ENCODE measurements around the gene ESPL1.
A peak's percentile ranks its signal among the peaks of the same experiment; 100 is the strongest.

ESPL1 gene

GRCh38 chr12:53258541-53259539 lies 9.3 kb upstream of the ESPL1 start:
- Histone ChIP-seq H3K4me3 (ENCODE audit: low read depth in 1 of 5, low read length in 5 of 5) (no peak overlapping the region), H3K36me3 (ENCODE audit: control insufficient read depth in 5 of 5, insufficient read depth in 5 of 5, low read length in 5 of 5) (peaks cover 0 to 15% (median 13%) of the 10 kb centered on the region in 5 donors), H3K9me3 (ENCODE audit: control insufficient read depth in 5 of 5, low read length in 5 of 5) (no peaks in the 10 kb centered on the region), H3K4me1 (ENCODE audit: control insufficient read depth in 5 of 5, insufficient read depth in 5 of 5, low read length in 5 of 5) (peaks cover 0 to 3% (median 3%) of the 10 kb centered on the region in 5 donors), H3K9ac (ENCODE audit: low read length in 5 of 5) (no peak overlapping the region), H3K27ac (ENCODE audit: low read depth, low read length) (no peak overlapping the region), H3K27me3 (ENCODE audit: control insufficient read depth in 5 of 5, insufficient read depth in 4 of 5, low read length in 5 of 5) (no peaks in the 10 kb centered on the region)

- Histone ChIP-seq H3K9ac (ENCODE audit: low read length in 5 of 5) (no peak overlapping the region), H3K9me3 (ENCODE audit: control insufficient read depth in 5 of 5, low read length in 5 of 5) (no peaks in the 10 kb centered on the region), H3K4me1 (ENCODE audit: control insufficient read depth in 5 of 5, insufficient read depth in 5 of 5, low read length in 5 of 5) (no peaks in the 10 kb centered on the region), H3K27ac (ENCODE audit: low read depth, low read length) (no peak overlapping the region), H3K27me3 (ENCODE audit: control insufficient read depth in 5 of 5, insufficient read depth in 4 of 5, low read length in 5 of 5) (no peaks in the 10 kb centered on the region), H3K4me3 (ENCODE audit: low read depth in 1 of 5, low read length in 5 of 5) (no peak overlapping the region), H3K36me3 (ENCODE audit: control insufficient read depth in 5 of 5, insufficient read depth in 5 of 5, low read length in 5 of 5) (peaks cover 0 to 7% (median 7%) of the 10 kb centered on the region in 5 donors)
These were observed 8.2 kb upstream of the ESPL1 start for GRCh38 chr12:53259891-53260290.

GRCh38 chr12:53265783-53266182 lies 2.3 kb upstream of the ESPL1 start:
- no peak overlapping the region for H3K27ac ChIP-seq (ENCODE audit: low read depth, low read length)
- no peak overlapping the region for H3K4me3 ChIP-seq (ENCODE audit: low read depth in 1 of 5, low read length in 5 of 5)

GRCh38 chr12:53267306-53267998 lies 647 bp upstream of the ESPL1 start:
- peaks cover 0 to 17% (median 11%) of the 10 kb centered on the region in 5 donors for H3K4me1 ChIP-seq (ENCODE audit: control insufficient read depth in 5 of 5, insufficient read depth in 5 of 5, low read length in 5 of 5)
- H3K36me3 ChIP-seq (ENCODE audit: control insufficient read depth in 5 of 5, insufficient read depth in 5 of 5, low read length in 5 of 5) = no peaks in the 10 kb centered on the region
- H3K27ac ChIP-seq (ENCODE audit: low read depth, low read length) = peak overlapping the region; percentile 46
- H3K4me3 ChIP-seq (ENCODE audit: low read depth in 1 of 5, low read length in 5 of 5) = peak overlapping the region; percentile 78 to 87 (median 81)
- no peaks in the 10 kb centered on the region for H3K9me3 ChIP-seq (ENCODE audit: control insufficient read depth in 5 of 5, low read length in 5 of 5)
- H3K27me3 ChIP-seq (ENCODE audit: control insufficient read depth in 5 of 5, insufficient read depth in 4 of 5, low read length in 5 of 5) = peaks cover 0 to 2% (median 0%) of the 10 kb centered on the region in 5 donors
- peak overlapping the region in 4 of 5 donors; percentile 58 to 84 (median 80) for H3K9ac ChIP-seq (ENCODE audit: low read length in 5 of 5)

More at GRCh38 chr12:53265783-53266182, 2.3 kb upstream of the ESPL1 start:
- Histone ChIP-seq H3K4me1 (ENCODE audit: control insufficient read depth in 5 of 5, insufficient read depth in 5 of 5, low read length in 5 of 5) (peaks cover 0 to 17% (median 11%) of the 10 kb centered on the region in 5 donors), H3K36me3 (ENCODE audit: control insufficient read depth in 5 of 5, insufficient read depth in 5 of 5, low read length in 5 of 5) (no peaks in the 10 kb centered on the region), H3K27me3 (ENCODE audit: control insufficient read depth in 5 of 5, insufficient read depth in 4 of 5, low read length in 5 of 5) (peaks cover 0 to 2% (median 0%) of the 10 kb centered on the region in 5 donors), H3K9ac (ENCODE audit: low read length in 5 of 5) (no peak overlapping the region), H3K9me3 (ENCODE audit: control insufficient read depth in 5 of 5, low read length in 5 of 5) (no peaks in the 10 kb centered on the region)

GRCh38 chr12:53268630-53269562 lies 797 bp downstream of the ESPL1 start:
- Histone ChIP-seq H3K36me3 (ENCODE audit: control insufficient read depth in 5 of 5, insufficient read depth in 5 of 5, low read length in 5 of 5) (no peaks in the 10 kb centered on the region), H3K27me3 (ENCODE audit: control insufficient read depth in 5 of 5, insufficient read depth in 4 of 5, low read length in 5 of 5) (peaks cover 0 to 2% (median 0%) of the 10 kb centered on the region in 5 donors), H3K4me3 (ENCODE audit: low read depth in 1 of 5, low read length in 5 of 5) (peak overlapping the region; percentile 64 to 87 (median 80)), H3K9me3 (ENCODE audit: control insufficient read depth in 5 of 5, low read length in 5 of 5) (no peaks in the 10 kb centered on the region), H3K9ac (ENCODE audit: low read length in 5 of 5) (peak overlapping the region in 4 of 5 donors; percentile 58 to 84 (median 80)), H3K4me1 (ENCODE audit: control insufficient read depth in 5 of 5, insufficient read depth in 5 of 5, low read length in 5 of 5) (peaks cover 0 to 17% (median 11%) of the 10 kb centered on the region in 5 donors), H3K27ac (ENCODE audit: low read depth, low read length) (peak overlapping the region; percentile 46)

GRCh38 chr12:53274445-53274844 lies 6.3 kb downstream of the ESPL1 start:
- Histone ChIP-seq H3K36me3 (ENCODE audit: control insufficient read depth in 5 of 5, insufficient read depth in 5 of 5, low read length in 5 of 5) (no peaks in the 10 kb centered on the region), H3K9ac (ENCODE audit: low read length in 5 of 5) (no peak overlapping the region), H3K4me3 (ENCODE audit: low read depth in 1 of 5, low read length in 5 of 5) (no peak overlapping the region), H3K9me3 (ENCODE audit: control insufficient read depth in 5 of 5, low read length in 5 of 5) (no peaks in the 10 kb centered on the region), H3K4me1 (ENCODE audit: control insufficient read depth in 5 of 5, insufficient read depth in 5 of 5, low read length in 5 of 5) (peaks cover 0 to 2% (median 0%) of the 10 kb centered on the region in 5 donors), H3K27me3 (ENCODE audit: control insufficient read depth in 5 of 5, insufficient read depth in 4 of 5, low read length in 5 of 5) (peaks cover 0 to 2% (median 0%) of the 10 kb centered on the region in 5 donors), H3K27ac (ENCODE audit: low read depth, low read length) (no peak overlapping the region)

GRCh38 chr12:53276511-53276910 lies 8.4 kb downstream of the ESPL1 start:
- no peak overlapping the region for H3K27ac ChIP-seq (ENCODE audit: low read depth, low read length)
- H3K4me1 ChIP-seq (ENCODE audit: control insufficient read depth in 5 of 5, insufficient read depth in 5 of 5, low read length in 5 of 5) = peaks cover 0 to 5% (median 0%) of the 10 kb centered on the region in 5 donors
- H3K4me3 ChIP-seq (ENCODE audit: low read depth in 1 of 5, low read length in 5 of 5) = no peak overlapping the region
- H3K9ac ChIP-seq (ENCODE audit: low read length in 5 of 5) = no peak overlapping the region
- H3K36me3 ChIP-seq (ENCODE audit: control insufficient read depth in 5 of 5, insufficient read depth in 5 of 5, low read length in 5 of 5) = no peaks in the 10 kb centered on the region
- no peaks in the 10 kb centered on the region for H3K9me3 ChIP-seq (ENCODE audit: control insufficient read depth in 5 of 5, low read length in 5 of 5)
- H3K27me3 ChIP-seq (ENCODE audit: control insufficient read depth in 5 of 5, insufficient read depth in 4 of 5, low read length in 5 of 5) = no peaks in the 10 kb centered on the region

GRCh38 chr12:53277981-53278380 lies 9.9 kb downstream of the ESPL1 start:
- Histone ChIP-seq H3K27ac (ENCODE audit: low read depth, low read length) (no peak overlapping the region), H3K27me3 (ENCODE audit: control insufficient read depth in 5 of 5, insufficient read depth in 4 of 5, low read length in 5 of 5) (no peaks in the 10 kb centered on the region), H3K4me3 (ENCODE audit: low read depth in 1 of 5, low read length in 5 of 5) (no peak overlapping the region), H3K9ac (ENCODE audit: low read length in 5 of 5) (no peak overlapping the region), H3K9me3 (ENCODE audit: control insufficient read depth in 5 of 5, low read length in 5 of 5) (no peaks in the 10 kb centered on the region), H3K36me3 (ENCODE audit: control insufficient read depth in 5 of 5, insufficient read depth in 5 of 5, low read length in 5 of 5) (no peaks in the 10 kb centered on the region), H3K4me1 (ENCODE audit: control insufficient read depth in 5 of 5, insufficient read depth in 5 of 5, low read length in 5 of 5) (peaks cover 0 to 5% (median 0%) of the 10 kb centered on the region in 5 donors)

- H3K27me3 ChIP-seq (ENCODE audit: control insufficient read depth in 5 of 5, insufficient read depth in 4 of 5, low read length in 5 of 5) = no peaks in the 10 kb centered on the region
- no peaks in the 10 kb centered on the region for H3K36me3 ChIP-seq (ENCODE audit: control insufficient read depth in 5 of 5, insufficient read depth in 5 of 5, low read length in 5 of 5)
- no peak overlapping the region for H3K4me3 ChIP-seq (ENCODE audit: low read depth in 1 of 5, low read length in 5 of 5)
- peaks cover 0 to 5% (median 0%) of the 10 kb centered on the region in 5 donors for H3K4me1 ChIP-seq (ENCODE audit: control insufficient read depth in 5 of 5, insufficient read depth in 5 of 5, low read length in 5 of 5)
- H3K9me3 ChIP-seq (ENCODE audit: control insufficient read depth in 5 of 5, low read length in 5 of 5) = no peaks in the 10 kb centered on the region
- no peak overlapping the region for H3K9ac ChIP-seq (ENCODE audit: low read length in 5 of 5)
- no peak overlapping the region for H3K27ac ChIP-seq (ENCODE audit: low read depth, low read length)
These were observed 11.3 kb downstream of the ESPL1 start for GRCh38 chr12:53279283-53279869.

All from subcutaneous abdominal adipose tissue (tissue), 5 donors.